A549 (cell line): ENCODE data around the gene GRAMD2B. TPM values are rescaled to one million over a fixed set of nuclear protein-coding genes. Genes with fewer than 3 reads are reported as not detected.
A peak's percentile ranks its signal among the peaks of the same experiment; 100 is the strongest.

ENCODE experiments used
- ATAC-seq, 2 experiments: fragments of 200-7000 bp in 1 of 2; fragments of >200 bp in 1 of 2; cut with Nextera tagmentation in 1 of 2; cut with Tn5 transposase in 1 of 2; 3 replicates each; pipeline versions ENCODE4 v1.8.0 to v1.9.1; 2018 to 2020; ENCODE audit warnings: mild to moderate bottlenecking in 1 of 2, moderate library complexity in 1 of 2
- CTCF ChIA-PET: fragments of 300-600 bp; sonication (Branson Sonifier 250); formaldehyde crosslinking; extraction: SDS; loops from one replicate; lab custom pipeline; 2021; ENCODE audit warnings: antibody characterized with exemption, inconsistent platforms; lab: Yijun Ruan, JAX
- POLR2A ChIA-PET: fragments of 350-600 bp; formaldehyde crosslinking; extraction: SDS; loops from one replicate; lab custom pipeline; 2021; ENCODE audit warnings: antibody characterized with exemption, inconsistent platforms; lab: Yijun Ruan, JAX
- DNase-seq, 2 experiments: peaks; one replicate each; pipeline versions ENCODE4 v3.0.0 to v3.0.0-alpha.2; 2011 to 2016; ENCODE audit warnings: low read depth in 1 of 2, low spot score in 1 of 2
- FAIRE-seq: peaks from 2 replicates; lab custom pipeline; 2011; peaks lifted over from hg19 to GRCh38; lab: Jason Lieb, UNC
- H3K27ac ChIP-seq, 2 experiments: fragments of >200 bp; sonication (Bioruptor Twin); formaldehyde crosslinking; 3 replicates each; pipeline ENCODE4 v1.5.1; 2016 to 2017
- H3K4me1 ChIP-seq: fragments of >200 bp; sonication (Bioruptor Twin); formaldehyde crosslinking; 3 replicates; pipeline ENCODE4 v1.6.1; 2016
- H3K4me2 ChIP-seq: fragments of >200 bp; sonication (Bioruptor Twin); formaldehyde crosslinking; 3 replicates; pipeline ENCODE4 v1.6.1; 2016
- H3K4me3 ChIP-seq: fragments of >200 bp; sonication (Bioruptor Twin); formaldehyde crosslinking; 3 replicates; pipeline ENCODE4 v1.5.1; 2016
- H3K9me3 ChIP-seq: fragments of >200 bp; sonication (Bioruptor Twin); formaldehyde crosslinking; 3 replicates; pipeline ENCODE4 v1.6.1; 2016
- BHLHE40 ChIP-seq: IDR thresholded peaks from 2 replicates; pipeline ENCODE4 v1.6.1; 2012; ENCODE audit warnings: low read depth, low read length, inconsistent platforms
- CBX8 ChIP-seq: fragments of 200-600 bp; sonication (generic); IDR thresholded peaks from 2 replicates; pipeline ENCODE4 v1.6.1; 2016
- CEBPB ChIP-seq, 2 experiments: fragments of >200 bp in 1 of 2; sonication (Bioruptor Twin) in 1 of 2; formaldehyde crosslinking in 1 of 2; IDR thresholded peaks; 2 replicates each; pipeline ENCODE4 v1.6.1; 2012 to 2016
- CHD4 ChIP-seq: fragments of 200-600 bp; sonication (generic); IDR thresholded peaks from 2 replicates; pipeline ENCODE4 v1.6.1; 2016; ENCODE audit warnings: antibody characterized with exemption, mild to moderate bottlenecking, borderline replicate concordance
- EHMT2 ChIP-seq: fragments of 200-600 bp; sonication (generic); IDR thresholded peaks from 2 replicates; pipeline ENCODE4 v1.6.1; 2016; ENCODE audit warnings: antibody characterized with exemption, low read depth, mild to moderate bottlenecking, moderate library complexity
- FOSB ChIP-seq: fragments of 250-450 bp; sonication (Bioruptor Pico); IDR thresholded peaks from 2 replicates; pipeline ENCODE4 v1.5.0; 2020; ENCODE audit warnings: mild to moderate bottlenecking, moderate library complexity
- FOSL2 ChIP-seq, 2 experiments: fragments of 450-650 bp in 1 of 2; fragments of >200 bp in 1 of 2; sonication (Bioruptor Twin) in 1 of 2; formaldehyde crosslinking; IDR thresholded peaks; 2 replicates each; pipeline versions ENCODE4 v1.5.0 to v1.6.1; 2016 to 2020; ENCODE audit warnings: mild to moderate bottlenecking in 1 of 2, moderate library complexity in 1 of 2
- FOXS1 ChIP-seq: fragments of 250-450 bp; sonication (Bioruptor Pico); IDR thresholded peaks from 2 replicates; pipeline ENCODE4 v1.5.0; 2020; ENCODE audit warnings: mild to moderate bottlenecking, moderate library complexity
- GATA3 ChIP-seq: IDR thresholded peaks from 2 replicates; pipeline ENCODE4 v1.6.1; 2012; ENCODE audit warnings: borderline replicate concordance
- HEYL ChIP-seq: fragments of 250-450 bp; sonication (Bioruptor Pico); IDR thresholded peaks from 2 replicates; pipeline ENCODE4 v1.8.0; 2021; ENCODE audit warnings: mild to moderate bottlenecking, moderate library complexity
- HOXB5 ChIP-seq: fragments of 250-450 bp; sonication (Bioruptor Pico); IDR thresholded peaks from 2 replicates; pipeline ENCODE4 v1.5.0; 2020; ENCODE audit warnings: mild to moderate bottlenecking, moderate library complexity
- MAFK ChIP-seq: fragments of 450-650 bp; IDR thresholded peaks from 2 replicates; pipeline ENCODE4 v1.6.1; 2014; ENCODE audit not compliant: partially characterized antibody
- POLR2A ChIP-seq: IDR thresholded peaks from 2 replicates; pipeline ENCODE4 v1.6.1; 2012; ENCODE audit warnings: mild to moderate bottlenecking, low read length
- RCOR1 ChIP-seq: fragments of 150-350 bp; IDR thresholded peaks from 2 replicates; pipeline ENCODE4 v1.6.1; 2014; ENCODE audit warnings: antibody characterized with exemption, low read length, low read depth
- RFX5 ChIP-seq: fragments of 450-650 bp; IDR thresholded peaks from 2 replicates; pipeline ENCODE4 v1.7.1; 2014; ENCODE audit warnings: antibody characterized with exemption, mild to moderate bottlenecking, moderate library complexity
- WGBS: methylation state at CpG from one replicate; pipeline ENCODE4 v1.1.6; 2017; ENCODE audit errors: missing lambda C conversion rate; 5-methylcytosine and 5-hydroxymethylcytosine counted together
- polyA plus RNA-seq, 4 experiments: library from polyadenylated mRNA; depleted of rRNA in 3 of 4; stranded (reverse); fragments of >200 nt; fragmentation: RNase III in 1 of 4; extraction: RNeasy Plus Mini Kit Qiagen cat#74134 plus additional on column Dnase treatment in 1 of 4; gene quantifications; 2 replicates in 3 of 4; 3 replicates in 1 of 4; pipeline ENCODE4 v1.2.3, GENCODE V29; 2011 to 2017
- TF ChIP-seq, protein P1 (sequence below): IDR thresholded peaks from 2 replicates; pipeline ENCODE4 v1.6.1; 2012; ENCODE audit warnings: low read depth, borderline replicate concordance
- TF ChIP-seq, protein P2 (sequence below): fragments of >200 bp; sonication (Bioruptor Twin); formaldehyde crosslinking; IDR thresholded peaks from 3 replicates; pipeline ENCODE4 v1.6.1; 2016
- TF ChIP-seq, protein P3 (sequence below): fragments of 200-600 bp; sonication (generic); IDR thresholded peaks from 2 replicates; pipeline ENCODE4 v1.6.1; 2016; ENCODE audit warnings: antibody characterized with exemption, mild to moderate bottlenecking, moderate library complexity
- TF ChIP-seq, protein P4 (sequence below): fragments of 450-650 bp; IDR thresholded peaks from 2 replicates; pipeline ENCODE4 v1.6.1; 2014; ENCODE audit warnings: antibody characterized with exemption

Gene GRAMD2B
- polyA plus RNA-seq, 2 of the 4 experiments (the other 2 are of a cell fraction), result 1.0 to 1.2 TPM

DNA sequence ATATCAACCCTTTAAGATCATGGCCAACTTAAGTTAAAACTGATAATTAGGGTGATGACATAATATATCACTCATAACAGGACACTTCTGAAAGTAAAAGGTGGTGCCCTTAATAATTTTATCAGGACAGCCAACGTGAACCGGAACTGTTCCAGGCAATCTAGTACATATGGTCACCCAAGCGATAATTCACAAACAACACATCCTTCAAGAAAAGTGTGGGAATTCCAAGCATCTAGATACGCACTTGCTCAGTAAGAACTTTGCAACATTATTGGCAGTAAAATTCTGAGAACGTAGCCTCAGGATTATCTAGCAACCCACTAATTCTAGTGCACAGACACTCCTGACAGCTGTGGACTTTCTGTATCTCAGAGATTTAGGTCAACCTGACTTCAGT lies 86.1 kb downstream of the GRAMD2B start:
- ATAC-seq, result no peak
- POLR2A ChIA-PET, result no interaction called here
- no peak for FAIRE-seq
- 75% methylated on average over 5 of the region's 5 CpGs for WGBS
- TF ChIP-seq RCOR1 (no peak), HOXB5 (CRISPR knock-in tag) (no peak), FOSL2 (IDR thresholded peaks at IDR 0.05) (no peak), FOSL2 (CRISPR knock-in tag; IDR thresholded peaks at IDR 0.05) (no peak), CHD4 (no peak), MAFK (no peak), POLR2A (no peak), FOSB (CRISPR knock-in tag) (no peak), BHLHE40 (no peak), CEBPB (IDR thresholded peaks at IDR 0.05) (no peak), FOXS1 (CRISPR knock-in tag) (no peak)
- TF ChIP-seq, protein P1, sequence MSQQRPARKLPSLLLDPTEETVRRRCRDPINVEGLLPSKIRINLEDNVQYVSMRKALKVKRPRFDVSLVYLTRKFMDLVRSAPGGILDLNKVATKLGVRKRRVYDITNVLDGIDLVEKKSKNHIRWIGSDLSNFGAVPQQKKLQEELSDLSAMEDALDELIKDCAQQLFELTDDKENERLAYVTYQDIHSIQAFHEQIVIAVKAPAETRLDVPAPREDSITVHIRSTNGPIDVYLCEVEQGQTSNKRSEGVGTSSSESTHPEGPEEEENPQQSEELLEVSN, result no peak
- H3K4me2 ChIP-seq, result no peak overlapping the region
- no peak overlapping the region for H3K4me3 ChIP-seq
- CTCF ChIA-PET, result interaction anchor here (1.2 kb wide), 1 partner anchor 19 kb away, joined by 4 read pairs; no protein-coding TSS in a partner anchor
- H3K4me1 ChIP-seq, result no peaks in the 10 kb centered on the region
- no peak for DNase-seq
- H3K27ac ChIP-seq, result peak overlapping the region in 1 of 2 experiments; percentile 22; a peak in 1 of 6 replicates
- H3K9me3 ChIP-seq, result no peaks in the 10 kb centered on the region; the same call in 2 of the 3 replicates

DNA sequence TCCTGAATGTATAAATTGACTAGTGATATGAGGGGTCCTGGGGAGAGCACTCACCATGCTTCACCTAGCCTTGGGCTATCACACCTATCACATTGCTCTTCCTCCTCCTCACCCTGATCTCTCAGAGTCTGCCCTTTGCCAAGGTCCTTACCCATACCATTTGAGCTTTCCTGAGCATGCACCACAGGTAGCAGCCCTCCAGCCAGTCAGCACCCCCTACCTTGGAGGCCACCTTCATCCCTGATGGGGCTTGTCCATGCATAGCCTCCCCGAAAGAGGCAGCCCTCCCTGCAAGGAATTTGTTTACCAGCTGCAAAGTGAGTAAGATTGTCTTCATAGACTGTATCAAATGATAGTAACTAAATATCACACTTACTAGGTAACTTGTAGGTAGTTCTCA lies 88.8 kb downstream of the GRAMD2B start:
- TF ChIP-seq, protein P2, sequence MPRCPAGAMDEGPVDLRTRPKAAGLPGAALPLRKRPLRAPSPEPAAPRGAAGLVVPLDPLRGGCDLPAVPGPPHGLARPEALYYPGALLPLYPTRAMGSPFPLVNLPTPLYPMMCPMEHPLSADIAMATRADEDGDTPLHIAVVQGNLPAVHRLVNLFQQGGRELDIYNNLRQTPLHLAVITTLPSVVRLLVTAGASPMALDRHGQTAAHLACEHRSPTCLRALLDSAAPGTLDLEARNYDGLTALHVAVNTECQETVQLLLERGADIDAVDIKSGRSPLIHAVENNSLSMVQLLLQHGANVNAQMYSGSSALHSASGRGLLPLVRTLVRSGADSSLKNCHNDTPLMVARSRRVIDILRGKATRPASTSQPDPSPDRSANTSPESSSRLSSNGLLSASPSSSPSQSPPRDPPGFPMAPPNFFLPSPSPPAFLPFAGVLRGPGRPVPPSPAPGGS, result no peak
- TF ChIP-seq RFX5 (no peak), CBX8 (no peak), POLR2A (no peak), GATA3 (no peak)
- H3K4me3 ChIP-seq, result no peak overlapping the region
- no peak overlapping the region for H3K4me2 ChIP-seq
- no peak for ATAC-seq
- H3K27ac ChIP-seq, result no peak overlapping the region
- no peak for DNase-seq
- no peaks in the 10 kb centered on the region for H3K4me1 ChIP-seq
- FAIRE-seq, result no peak
- POLR2A ChIA-PET, result no interaction called here
- CTCF ChIA-PET, result interaction anchor here (1.9 kb wide), 1 partner anchor 12 kb away, joined by 5 read pairs; no protein-coding TSS in a partner anchor
- WGBS, result 44% methylated on average over 1 of the region's 1 CpG
- no peaks in the 10 kb centered on the region; the same call in 2 of the 3 replicates for H3K9me3 ChIP-seq

DNA sequence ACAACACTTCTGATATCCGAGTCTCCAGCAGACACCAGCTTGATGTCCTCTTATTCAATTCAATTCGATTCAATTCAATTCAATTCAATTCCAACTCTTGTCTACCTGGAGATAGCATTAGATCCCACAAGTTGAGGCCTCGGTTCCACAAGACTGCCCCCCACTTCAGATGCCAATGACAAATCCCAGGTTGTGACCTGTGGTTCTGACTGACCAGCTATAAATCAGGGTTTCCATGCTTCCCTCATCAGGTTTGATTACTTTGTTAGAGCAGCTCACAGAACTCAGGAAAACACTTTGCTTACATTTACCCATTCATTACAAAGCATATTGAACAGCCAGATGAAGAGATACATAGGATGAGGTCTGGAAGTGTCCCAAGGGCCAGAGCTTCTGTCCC lies 89.2 kb downstream of the GRAMD2B start:
- no peak for ATAC-seq
- H3K27ac ChIP-seq, result no peak overlapping the region
- POLR2A ChIA-PET, result no interaction called here
- no peak overlapping the region for H3K4me3 ChIP-seq
- CTCF ChIA-PET, result interaction anchor here (1.9 kb wide), 1 partner anchor 13 kb away, joined by 5 read pairs; no protein-coding TSS in a partner anchor
- 15% methylated on average over 3 of the region's 3 CpGs for WGBS
- H3K9me3 ChIP-seq, result no peaks in the 10 kb centered on the region; the same call in 2 of the 3 replicates
- H3K4me2 ChIP-seq, result no peak overlapping the region
- TF ChIP-seq EHMT2, result no peak
- TF ChIP-seq, protein P3, sequence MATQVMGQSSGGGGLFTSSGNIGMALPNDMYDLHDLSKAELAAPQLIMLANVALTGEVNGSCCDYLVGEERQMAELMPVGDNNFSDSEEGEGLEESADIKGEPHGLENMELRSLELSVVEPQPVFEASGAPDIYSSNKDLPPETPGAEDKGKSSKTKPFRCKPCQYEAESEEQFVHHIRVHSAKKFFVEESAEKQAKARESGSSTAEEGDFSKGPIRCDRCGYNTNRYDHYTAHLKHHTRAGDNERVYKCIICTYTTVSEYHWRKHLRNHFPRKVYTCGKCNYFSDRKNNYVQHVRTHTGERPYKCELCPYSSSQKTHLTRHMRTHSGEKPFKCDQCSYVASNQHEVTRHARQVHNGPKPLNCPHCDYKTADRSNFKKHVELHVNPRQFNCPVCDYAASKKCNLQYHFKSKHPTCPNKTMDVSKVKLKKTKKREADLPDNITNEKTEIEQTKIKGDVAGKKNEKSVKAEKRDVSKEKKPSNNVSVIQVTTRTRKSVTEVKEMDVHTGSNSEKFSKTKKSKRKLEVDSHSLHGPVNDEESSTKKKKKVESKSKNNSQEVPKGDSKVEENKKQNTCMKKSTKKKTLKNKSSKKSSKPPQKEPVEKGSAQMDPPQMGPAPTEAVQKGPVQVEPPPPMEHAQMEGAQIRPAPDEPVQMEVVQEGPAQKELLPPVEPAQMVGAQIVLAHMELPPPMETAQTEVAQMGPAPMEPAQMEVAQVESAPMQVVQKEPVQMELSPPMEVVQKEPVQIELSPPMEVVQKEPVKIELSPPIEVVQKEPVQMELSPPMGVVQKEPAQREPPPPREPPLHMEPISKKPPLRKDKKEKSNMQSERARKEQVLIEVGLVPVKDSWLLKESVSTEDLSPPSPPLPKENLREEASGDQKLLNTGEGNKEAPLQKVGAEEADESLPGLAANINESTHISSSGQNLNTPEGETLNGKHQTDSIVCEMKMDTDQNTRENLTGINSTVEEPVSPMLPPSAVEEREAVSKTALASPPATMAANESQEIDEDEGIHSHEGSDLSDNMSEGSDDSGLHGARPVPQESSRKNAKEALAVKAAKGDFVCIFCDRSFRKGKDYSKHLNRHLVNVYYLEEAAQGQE, result no peak
- TF ChIP-seq, protein P4, sequence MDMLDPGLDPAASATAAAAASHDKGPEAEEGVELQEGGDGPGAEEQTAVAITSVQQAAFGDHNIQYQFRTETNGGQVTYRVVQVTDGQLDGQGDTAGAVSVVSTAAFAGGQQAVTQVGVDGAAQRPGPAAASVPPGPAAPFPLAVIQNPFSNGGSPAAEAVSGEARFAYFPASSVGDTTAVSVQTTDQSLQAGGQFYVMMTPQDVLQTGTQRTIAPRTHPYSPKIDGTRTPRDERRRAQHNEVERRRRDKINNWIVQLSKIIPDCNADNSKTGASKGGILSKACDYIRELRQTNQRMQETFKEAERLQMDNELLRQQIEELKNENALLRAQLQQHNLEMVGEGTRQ, result no peak
- TF ChIP-seq HEYL (CRISPR knock-in tag), result no peak
- TF ChIP-seq, all 56 proteins: peak for 0
- no peak for FAIRE-seq
- H3K4me1 ChIP-seq, result no peaks in the 10 kb centered on the region
- DNase-seq, result no peak
